Panc1 (cell line): ENCODE results near the gene ITGA3. TPM values are rescaled to one million over a fixed set of nuclear protein-coding genes. Genes with fewer than 3 reads are reported as not detected.

Source experiments
- ATAC-seq: fragments of 200-7000 bp; cut with Tn5 transposase; 2 replicates; pipeline ENCODE4 v1.9.1; 2020; ENCODE audit warnings: mild to moderate bottlenecking, moderate library complexity
- BruUV-seq: library from RNA; stranded (reverse); fragments of 400-500 nt; replicated peaks from 2 replicates; lab custom pipeline; 2021; lab: Mats Ljungman, UMichigan
- CTCF ChIA-PET: fragments of 300-600 bp; sonication (Branson Sonifier 250); formaldehyde crosslinking; loops from one replicate; lab custom pipeline; 2022; ENCODE audit warnings: antibody characterized with exemption; lab: Charles Lee
- POLR2A ChIA-PET: fragments of 300-600 bp; sonication (Branson Sonifier 250); formaldehyde crosslinking; loops from one replicate; lab custom pipeline; 2022; ENCODE audit warnings: antibody characterized with exemption; lab: Charles Lee
- DNase-seq: peaks from one replicate; pipeline ENCODE4 v3.0.0-alpha.2; 2010; ENCODE audit warnings: low read depth, low spot score
- H3K27ac ChIP-seq: 2 replicates; pipeline ENCODE4 v1.5.1; 2011; ENCODE audit warnings: mild to moderate bottlenecking, low read length, inconsistent platforms
- H3K27me3 ChIP-seq: fragments of 200-500 bp; sonication (Bioruptor generic); 2 replicates; pipeline ENCODE4 v1.6.0; 2014; ENCODE audit warnings: low read length, inconsistent platforms; ENCODE audit not compliant: control insufficient read depth, insufficient read depth
- H3K36me3 ChIP-seq: fragments of 200-500 bp; sonication (Bioruptor generic); 2 replicates; pipeline ENCODE4 v1.5.1; 2014; ENCODE audit warnings: inconsistent platforms, mild to moderate bottlenecking, low read length, moderate library complexity; ENCODE audit not compliant: control insufficient read depth, insufficient read depth
- H3K4me1 ChIP-seq: 2 replicates; pipeline ENCODE4 v1.5.1; 2011; ENCODE audit warnings: inconsistent platforms, mild to moderate bottlenecking, low read length, moderate library complexity; ENCODE audit not compliant: control insufficient read depth, insufficient read depth
- H3K4me3 ChIP-seq, 2 experiments: 2 replicates each; pipeline ENCODE4 v1.5.1; 2011 to 2012; ENCODE audit warnings: low read depth in 2 of 2, low read length in 2 of 2, mild to moderate bottlenecking in 2 of 2, inconsistent platforms in 1 of 2, moderate library complexity in 1 of 2
- H3K9me3 ChIP-seq: fragments of 200-500 bp; sonication (Bioruptor generic); 2 replicates; pipeline ENCODE4 v1.5.1; 2014; ENCODE audit warnings: low read depth, mild to moderate bottlenecking, inconsistent platforms, low read length, moderate library complexity; ENCODE audit not compliant: control insufficient read depth, insufficient read depth
- CTCF ChIP-seq: fragments of 450-650 bp; IDR thresholded peaks from 2 replicates; pipeline ENCODE4 v1.5.1; 2017; ENCODE audit warnings: mild to moderate bottlenecking
- POLR2AphosphoS5 ChIP-seq: IDR thresholded peaks from 2 replicates; pipeline ENCODE4 v1.6.1; 2012; ENCODE audit warnings: mild to moderate bottlenecking, low read depth, low read length, moderate library complexity
- REST ChIP-seq, 2 experiments: IDR thresholded peaks; 2 replicates each; pipeline ENCODE4 v1.6.1; 2011 to 2012; ENCODE audit warnings: low read depth in 2 of 2, control low read depth in 1 of 2, low read length in 1 of 2, mild to moderate bottlenecking in 1 of 2, moderate library complexity in 1 of 2; ENCODE audit not compliant: insufficient read depth in 1 of 2
- SIN3A ChIP-seq: IDR thresholded peaks from 2 replicates; pipeline ENCODE4 v1.6.1; 2012; ENCODE audit warnings: low read depth, mild to moderate bottlenecking, low read length, moderate library complexity, borderline replicate concordance; ENCODE audit not compliant: insufficient read depth
- TCF7L2 ChIP-seq: IDR thresholded peaks from 2 replicates; pipeline ENCODE4 v1.6.1; 2011; ENCODE audit warnings: mild to moderate bottlenecking, low read depth, low read length, inconsistent platforms
- in situ Hi-C: cut with HindIII; loops from 2 replicates; pipeline ENCODE4 v1.10.0; 2016; ENCODE audit warnings: low sequenced_read_pairs, low pct_unique_long_range_greater_than_20kb
- intact Hi-C: fragments of 100-400 bp; cut with micrococcal nuclease; formaldehyde crosslinking; loops from one replicate; pipeline ENCODE4 v1.10.0; 2022; ENCODE audit not compliant: unreplicated experiment
- total RNA-seq: library from RNA; stranded (reverse); gene quantifications from one replicate; pipeline ENCODE4 v1.2.1, GENCODE V29; 2021; ENCODE audit not compliant: unreplicated experiment

Gene ITGA3
- total RNA-seq, 1 experiment from 2014 or later = 439 TPM

- no peaks in the 10 kb centered on the region for H3K27me3 ChIP-seq
- intact Hi-C loops = no loop called here
- peaks cover 8% of the 10 kb centered on the region; the same call in 1 of the 2 replicates for H3K36me3 ChIP-seq
- ATAC-seq (no peak), DNase-seq (no peak)
- peak overlapping the region; percentile 99 for H3K27ac ChIP-seq
- POLR2A ChIA-PET = no interaction called here
- no peak for TF ChIP-seq REST (IDR thresholded peaks at IDR 0.05; ENCODE audit: insufficient read depth in 1 of 2, low read depth in 2 of 2, low read length in 1 of 2)
- TF ChIP-seq TCF7L2 = no peak
- no peak for TF ChIP-seq SIN3A
- no peak; the same call in 1 of the 2 replicates for TF ChIP-seq POLR2AphosphoS5
- no peak for TF ChIP-seq CTCF
- in situ Hi-C loops = no loop called here
- no peaks in the 10 kb centered on the region for H3K9me3 ChIP-seq
- peak overlapping the region; percentile 63 to 99 for H3K4me3 ChIP-seq
- CTCF ChIA-PET = interaction anchor here (3.0 kb wide), 1 partner anchor 31 kb away, joined by 15 read pairs; no protein-coding TSS in a partner anchor
- peaks cover 69% of the 10 kb centered on the region for H3K4me1 ChIP-seq
- TSS peak; percentile 57 for BruUV-seq
Measured at GRCh38 chr17:50058296-50058953, 2.5 kb downstream of the ITGA3 start.

GRCh38 chr17:50059256-50059655 lies 3.3 kb downstream of the ITGA3 start:
- Histone ChIP-seq H3K4me1 (peaks cover 69% of the 10 kb centered on the region), H3K27me3 (no peaks in the 10 kb centered on the region), H3K36me3 (peaks cover 8% of the 10 kb centered on the region; the same call in 1 of the 2 replicates), H3K4me3 (peak overlapping the region; percentile 63 to 99), H3K27ac (peak overlapping the region; percentile 99), H3K9me3 (no peaks in the 10 kb centered on the region)
- no TSS peak for BruUV-seq
- ATAC-seq (no peak), DNase-seq (no peak)
- in situ Hi-C loops (no loop called here), intact Hi-C loops (no loop called here)
- ChIA-PET POLR2A (interaction anchor here (0.6 kb wide), 1 partner anchor 7 kb away, joined by 6 read pairs; no protein-coding TSS in a partner anchor), CTCF (no interaction called here)
- no peak for TF ChIP-seq TCF7L2
- TF ChIP-seq REST (IDR thresholded peaks at IDR 0.05; ENCODE audit: insufficient read depth in 1 of 2, low read depth in 2 of 2, low read length in 1 of 2) = no peak
- no peak for TF ChIP-seq CTCF
- TF ChIP-seq SIN3A = no peak
- TF ChIP-seq POLR2AphosphoS5 = no peak
